NT2/D1 (cell line): ENCODE results near the gene FAM124A.

Experiments
- SUZ12 ChIP-seq: IDR thresholded peaks from 2 replicates; pipeline ENCODE4 v1.6.1; 2011; ENCODE audit not compliant: insufficient read length, insufficient read depth; ENCODE audit errors: extremely low read depth
- YY1 ChIP-seq: IDR thresholded peaks from 2 replicates; pipeline ENCODE4 v1.6.1; 2011; ENCODE audit not compliant: insufficient read length, insufficient read depth

- TF ChIP-seq YY1 = no peak
- TF ChIP-seq SUZ12 = no peak
These were observed 20.3 kb upstream of the FAM124A start for GRCh38 chr13:51201886-51202285.
